ENCODE results near the gene SPTLC2.

- TF ChIP-seq CTCF (IDR thresholded peaks at IDR 0.05) (no peak), POLR2A (IDR thresholded peaks at IDR 0.05) (no peak)
Observed at GRCh38 chr14:77641534-77642341, 25.3 kb upstream of the SPTLC2 start.
